Measurements from ENCODE around the gene MAP3K20. TPM values are rescaled to one million over a fixed set of nuclear protein-coding genes. Genes with fewer than 3 reads are reported as not detected.

Gene MAP3K20
- total RNA-seq, 1 experiment from 2014 or later, result 44.5 TPM

DNA sequence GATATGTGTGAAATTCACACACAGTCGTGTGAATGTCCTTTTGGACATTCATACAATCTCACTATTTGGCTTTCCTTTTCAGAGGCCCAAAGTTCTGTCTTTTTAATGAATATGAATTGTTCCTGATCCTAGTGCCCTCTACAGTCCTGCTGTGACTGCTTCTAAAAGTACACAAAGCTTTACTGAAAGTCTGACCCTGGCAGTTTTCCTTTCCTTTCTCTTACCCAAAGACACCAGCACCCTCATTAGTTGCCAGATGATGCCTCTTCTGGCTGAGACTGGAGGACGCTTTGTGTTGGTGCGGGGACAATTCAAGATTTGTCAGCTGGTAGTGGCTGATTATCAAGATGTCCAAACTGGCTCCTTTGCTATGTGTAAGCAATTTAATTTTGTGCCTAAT is 197.2 kb downstream of the MAP3K20 start:
- intact Hi-C loops (cut with micrococcal nuclease; ENCODE audit: unreplicated experiment), result no loop called here
- H3K4me3 Mint-ChIP-seq (ENCODE audit: unreplicated experiment), result no peak overlapping the region
- BruUV-seq (replicated peaks), result no TSS peak

GRCh38 chr2:173278794-173279526 is 203.3 kb downstream of the MAP3K20 start:
- Histone ChIP-seq H3K4me3 (ENCODE audit: low read depth, low read length) (no peak overlapping the region), H3K36me3 (ENCODE audit: control insufficient read depth, insufficient read depth, low read length) (no peaks in the 10 kb centered on the region), H3K4me1 (no peaks in the 10 kb centered on the region), H3K9me3 (no peaks in the 10 kb centered on the region; the same call in 1 of the 2 replicates), H3K27me3 (replicated peaks; ENCODE audit: control insufficient read depth, insufficient read depth, low read length) (no peaks in the 10 kb centered on the region)
- no peak for DNase-seq
- no peak for TF ChIP-seq CTCF (IDR thresholded peaks at IDR 0.05; ENCODE audit: insufficient read depth in 1 of 2, low read depth in 1 of 2, low read length in 1 of 2, severe bottlenecking in 1 of 2, unreplicated experiment in 1 of 2)
- no peaks in the 10 kb centered on the region for H3K27me3 Mint-ChIP-seq (ENCODE audit: insufficient read depth, unreplicated experiment)
- H3K36me3 Mint-ChIP-seq (ENCODE audit: insufficient read depth, unreplicated experiment), result no peaks in the 10 kb centered on the region
- H3K27ac Mint-ChIP-seq (ENCODE audit: unreplicated experiment), result no peak overlapping the region
- no peaks in the 10 kb centered on the region for H3K4me1 Mint-ChIP-seq (ENCODE audit: low read depth, unreplicated experiment)
- intact Hi-C loops (cut with micrococcal nuclease; ENCODE audit: unreplicated experiment), result no loop called here
- CTCF ChIA-PET, result no interaction called here
- no TSS peak for BruUV-seq (replicated peaks)
- POLR2A ChIA-PET, result no interaction called here
- H3K4me3 Mint-ChIP-seq (ENCODE audit: unreplicated experiment), result no peak overlapping the region
- no peaks in the 10 kb centered on the region for H3K9me3 Mint-ChIP-seq (ENCODE audit: unreplicated experiment)

More for the DNA sequence above, 197.2 kb downstream of the MAP3K20 start:
- Histone ChIP-seq H3K27me3 (replicated peaks; ENCODE audit: control insufficient read depth, insufficient read depth, low read length) (no peaks in the 10 kb centered on the region), H3K4me3 (ENCODE audit: low read depth, low read length) (no peak overlapping the region), H3K9me3 (peaks cover 4% of the 10 kb centered on the region; the same call in 1 of the 2 replicates), H3K36me3 (ENCODE audit: control insufficient read depth, insufficient read depth, low read length) (no peaks in the 10 kb centered on the region), H3K4me1 (no peaks in the 10 kb centered on the region)
- POLR2A ChIA-PET, result no interaction called here
- no peak overlapping the region for H3K27ac Mint-ChIP-seq (ENCODE audit: unreplicated experiment)
- H3K9me3 Mint-ChIP-seq (ENCODE audit: unreplicated experiment), result no peaks in the 10 kb centered on the region
- H3K36me3 Mint-ChIP-seq (ENCODE audit: insufficient read depth, unreplicated experiment), result no peaks in the 10 kb centered on the region
- TF ChIP-seq CTCF (IDR thresholded peaks at IDR 0.05; ENCODE audit: insufficient read depth in 1 of 2, low read depth in 1 of 2, low read length in 1 of 2, severe bottlenecking in 1 of 2, unreplicated experiment in 1 of 2), result no peak
- CTCF ChIA-PET, result no interaction called here
- no peak for DNase-seq
- H3K4me1 Mint-ChIP-seq (ENCODE audit: low read depth, unreplicated experiment), result no peaks in the 10 kb centered on the region
- no peaks in the 10 kb centered on the region for H3K27me3 Mint-ChIP-seq (ENCODE audit: insufficient read depth, unreplicated experiment)

DNA sequence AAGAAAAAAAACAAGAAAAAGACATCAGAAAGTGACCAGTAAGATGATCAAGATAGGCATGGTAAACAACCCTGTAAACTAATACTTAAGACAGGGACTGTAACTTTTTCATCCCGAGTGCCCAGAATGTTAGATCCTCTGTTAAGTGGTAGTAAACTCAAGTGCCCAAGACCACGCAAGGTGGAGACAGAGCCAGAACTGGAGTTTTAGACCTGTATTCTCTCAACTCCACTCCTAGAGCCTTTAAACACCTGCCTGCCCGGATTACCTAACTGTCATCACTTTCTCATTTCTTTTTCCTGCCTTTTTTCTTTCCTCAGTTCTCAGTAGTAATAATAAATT is 203.9 kb downstream of the MAP3K20 start:
- H3K27me3 ChIP-seq (replicated peaks; ENCODE audit: control insufficient read depth, insufficient read depth, low read length), result no peaks in the 10 kb centered on the region
- BruUV-seq (replicated peaks), result no TSS peak
- DNase-seq, result no peak

More for the DNA sequence above, 203.9 kb downstream of the MAP3K20 start:
- H3K4me1 ChIP-seq, result no peaks in the 10 kb centered on the region
- no peaks in the 10 kb centered on the region for H3K36me3 Mint-ChIP-seq (ENCODE audit: insufficient read depth, unreplicated experiment)
- no peaks in the 10 kb centered on the region for H3K4me1 Mint-ChIP-seq (ENCODE audit: low read depth, unreplicated experiment)
- no peak overlapping the region for H3K4me3 Mint-ChIP-seq (ENCODE audit: unreplicated experiment)
- no peak for TF ChIP-seq CTCF (IDR thresholded peaks at IDR 0.05; ENCODE audit: insufficient read depth in 1 of 2, low read depth in 1 of 2, low read length in 1 of 2, severe bottlenecking in 1 of 2, unreplicated experiment in 1 of 2)
- ChIA-PET POLR2A (no interaction called here), CTCF (no interaction called here)
- H3K27ac Mint-ChIP-seq (ENCODE audit: unreplicated experiment), result no peak overlapping the region
- H3K27me3 Mint-ChIP-seq (ENCODE audit: insufficient read depth, unreplicated experiment), result no peaks in the 10 kb centered on the region
- no peaks in the 10 kb centered on the region for H3K9me3 Mint-ChIP-seq (ENCODE audit: unreplicated experiment)
- H3K9me3 ChIP-seq, result no peaks in the 10 kb centered on the region
- H3K4me3 ChIP-seq (ENCODE audit: low read depth, low read length), result no peak overlapping the region
- no peaks in the 10 kb centered on the region for H3K36me3 ChIP-seq (ENCODE audit: control insufficient read depth, insufficient read depth, low read length)
- intact Hi-C loops (cut with micrococcal nuclease; ENCODE audit: unreplicated experiment), result no loop called here
